Calu3 (cell line): ENCODE data around the gene KCNF1. TPM values are rescaled to one million over a fixed set of nuclear protein-coding genes. Genes with fewer than 3 reads are reported as not detected.
"Not testable (repeated sequence)": the region's sequence is repeated elsewhere in the genome, so short reads cannot be mapped to it uniquely, and the experiment has no call there.

Source experiments
- BruUV-seq: library from RNA; stranded (reverse); fragments of 400-500 nt; replicated peaks from 2 replicates; lab custom pipeline; 2021; lab: Mats Ljungman, UMichigan
- CTCF ChIA-PET: fragments of 300-600 bp; sonication (Branson Sonifier 250); formaldehyde crosslinking; loops from one replicate; lab custom pipeline; 2022; ENCODE audit warnings: antibody characterized with exemption; lab: Charles Lee
- DNase-seq: peaks from one replicate; pipeline ENCODE4 v3.0.0; 2022
- H3K27ac Mint-ChIP-seq: one replicate; pipeline ENCODE4 v1.8.0; 2022; ENCODE audit warnings: mixed read lengths; ENCODE audit not compliant: unreplicated experiment
- H3K27me3 Mint-ChIP-seq: one replicate; pipeline ENCODE4 v1.8.0; 2022; ENCODE audit warnings: mixed read lengths; ENCODE audit not compliant: unreplicated experiment
- H3K36me3 Mint-ChIP-seq: one replicate; pipeline ENCODE4 v1.8.0; 2022; ENCODE audit warnings: mild to moderate bottlenecking, moderate library complexity, mixed read lengths; ENCODE audit not compliant: insufficient read depth, unreplicated experiment
- H3K4me1 Mint-ChIP-seq: one replicate; pipeline ENCODE4 v1.8.0; 2022; ENCODE audit warnings: mild to moderate bottlenecking, low read depth, mixed read lengths; ENCODE audit not compliant: unreplicated experiment
- H3K4me3 Mint-ChIP-seq: one replicate; pipeline ENCODE4 v1.8.0; 2022; ENCODE audit warnings: mild to moderate bottlenecking, low read depth, moderate library complexity, mixed read lengths; ENCODE audit not compliant: unreplicated experiment
- H3K9me3 Mint-ChIP-seq: one replicate; pipeline ENCODE4 v1.8.0; 2022; ENCODE audit warnings: low read depth, mixed read lengths; ENCODE audit not compliant: unreplicated experiment
- intact Hi-C: fragments of 100-400 bp; cut with micrococcal nuclease; formaldehyde crosslinking; loops from one replicate; pipeline ENCODE4 v1.10.0; 2022; ENCODE audit not compliant: unreplicated experiment
- total RNA-seq: library from RNA; stranded (reverse); gene quantifications from 2 replicates; pipeline ENCODE4 v1.2.3, GENCODE V29; 2022
- TF ChIP-seq, protein P1 (sequence below): fragments of 200-600 bp; IDR thresholded peaks from one replicate; pipeline ENCODE4 v1.8.0; 2022; ENCODE audit warnings: antibody characterized with exemption; ENCODE audit not compliant: unreplicated experiment

The KCNF1 gene
- total RNA-seq, 1 experiment from 2014 or later, result not detected

DNA sequence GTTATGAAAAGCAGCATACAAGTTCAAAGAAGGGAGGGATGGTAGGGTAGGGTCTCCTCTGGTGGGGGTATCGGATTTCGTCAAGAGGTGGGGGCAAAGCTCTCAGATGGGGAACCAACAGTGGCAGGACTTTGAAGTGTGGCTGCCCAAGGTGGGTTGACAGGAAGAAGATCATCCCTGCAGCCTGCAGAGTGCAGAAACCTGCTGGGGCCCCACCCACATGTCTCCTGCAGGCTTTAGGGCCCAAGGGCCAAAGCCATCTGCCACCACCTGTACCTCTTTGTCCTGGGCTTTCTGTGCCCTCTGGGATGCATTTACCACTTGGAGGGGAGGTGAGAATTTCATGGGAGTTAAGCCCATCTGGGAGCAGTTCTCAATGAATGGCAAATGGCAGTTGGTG, 42.7 kb downstream of the KCNF1 start:
- Mint-ChIP-seq H3K27me3 (peaks cover 62% of the 10 kb centered on the region), H3K4me3 (no peak overlapping the region), H3K27ac (no peak overlapping the region), H3K36me3 (peaks cover 9% of the 10 kb centered on the region), H3K9me3 (peaks cover 6% of the 10 kb centered on the region), H3K4me1 (no peaks in the 10 kb centered on the region)
- CTCF ChIA-PET, result no interaction called here
- DNase-seq, result no peak
- intact Hi-C loops, result no loop called here
- TF ChIP-seq, protein P1, sequence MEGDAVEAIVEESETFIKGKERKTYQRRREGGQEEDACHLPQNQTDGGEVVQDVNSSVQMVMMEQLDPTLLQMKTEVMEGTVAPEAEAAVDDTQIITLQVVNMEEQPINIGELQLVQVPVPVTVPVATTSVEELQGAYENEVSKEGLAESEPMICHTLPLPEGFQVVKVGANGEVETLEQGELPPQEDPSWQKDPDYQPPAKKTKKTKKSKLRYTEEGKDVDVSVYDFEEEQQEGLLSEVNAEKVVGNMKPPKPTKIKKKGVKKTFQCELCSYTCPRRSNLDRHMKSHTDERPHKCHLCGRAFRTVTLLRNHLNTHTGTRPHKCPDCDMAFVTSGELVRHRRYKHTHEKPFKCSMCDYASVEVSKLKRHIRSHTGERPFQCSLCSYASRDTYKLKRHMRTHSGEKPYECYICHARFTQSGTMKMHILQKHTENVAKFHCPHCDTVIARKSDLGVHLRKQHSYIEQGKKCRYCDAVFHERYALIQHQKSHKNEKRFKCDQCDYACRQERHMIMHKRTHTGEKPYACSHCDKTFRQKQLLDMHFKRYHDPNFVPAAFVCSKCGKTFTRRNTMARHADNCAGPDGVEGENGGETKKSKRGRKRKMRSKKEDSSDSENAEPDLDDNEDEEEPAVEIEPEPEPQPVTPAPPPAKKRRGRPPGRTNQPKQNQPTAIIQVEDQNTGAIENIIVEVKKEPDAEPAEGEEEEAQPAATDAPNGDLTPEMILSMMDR, result no peak
- BruUV-seq, result no TSS peak

GRCh38 chr2:10954856-10955818, 43.4 kb downstream of the KCNF1 start:
- no peak for DNase-seq
- no TSS peak for BruUV-seq
- CTCF ChIA-PET, result interaction anchor here (0.6 kb wide), 1 partner anchor 573 kb away, joined by 3 read pairs; no protein-coding TSS in a partner anchor
- Mint-ChIP-seq H3K27me3 (peaks cover 55% of the 10 kb centered on the region), H3K36me3 (peaks cover 9% of the 10 kb centered on the region), H3K4me1 (no peaks in the 10 kb centered on the region), H3K9me3 (peaks cover 6% of the 10 kb centered on the region), H3K27ac (no peak overlapping the region), H3K4me3 (no peak overlapping the region)
- intact Hi-C loops, result no loop called here
- TF ChIP-seq, protein P1, result no peak

GRCh38 chr2:10956006-10956790, 44.5 kb downstream of the KCNF1 start:
- H3K4me3 Mint-ChIP-seq, result no peak overlapping the region
- intact Hi-C loops, result no loop called here
- CTCF ChIA-PET, result interaction anchor here (0.6 kb wide), 1 partner anchor 199 kb away, joined by 11 read pairs; no protein-coding TSS in a partner anchor
- no peaks in the 10 kb centered on the region for H3K4me1 Mint-ChIP-seq
- TF ChIP-seq, protein P1, result no peak
- no peak for DNase-seq
- peaks cover 6% of the 10 kb centered on the region for H3K9me3 Mint-ChIP-seq
- H3K27ac Mint-ChIP-seq, result no peak overlapping the region
- peaks cover 9% of the 10 kb centered on the region for H3K36me3 Mint-ChIP-seq
- no TSS peak for BruUV-seq
- peaks cover 45% of the 10 kb centered on the region for H3K27me3 Mint-ChIP-seq

- no peak for DNase-seq
- intact Hi-C loops, result no loop called here
- Mint-ChIP-seq H3K36me3 (peaks cover 9% of the 10 kb centered on the region), H3K4me3 (no peak overlapping the region), H3K27ac (no peak overlapping the region), H3K4me1 (no peaks in the 10 kb centered on the region), H3K27me3 (peaks cover 54% of the 10 kb centered on the region), H3K9me3 (peaks cover 6% of the 10 kb centered on the region)
- CTCF ChIA-PET, result no interaction called here
- no TSS peak for BruUV-seq
- TF ChIP-seq, protein P1, result no peak
These were observed 45.7 kb downstream of the KCNF1 start for GRCh38 chr2:10957391-10957790.

- DNase-seq, intact Hi-C loops: not testable (repeated sequence)
- CTCF ChIA-PET, result interaction anchor here (0.6 to 1.6 kb wide), 2 partner anchors 22 to 65 kb away, joined by 3 to 5 read pairs; no protein-coding TSS in a partner anchor
These were observed 46.7 kb downstream of the KCNF1 start for GRCh38 chr2:10958452-10958851.

More at GRCh38 chr2:10958452-10958851, 46.7 kb downstream of the KCNF1 start:
- not testable (repeated sequence) for H3K4me3 Mint-ChIP-seq, H3K9me3 Mint-ChIP-seq, H3K36me3 Mint-ChIP-seq, BruUV-seq, H3K27ac Mint-ChIP-seq, H3K4me1 Mint-ChIP-seq
- peaks cover 64% of the 10 kb centered on the region for H3K27me3 Mint-ChIP-seq
